GM10266 (cell line): ENCODE measurements around the gene BBS12.

Experiments
- DNase-seq: peaks from one replicate; pipeline ENCODE4 v3.0.0; 2012; ENCODE audit errors: extremely low spot score
- CTCF ChIP-seq: IDR thresholded peaks from 2 replicates; pipeline ENCODE4 v1.5.1; 2012; ENCODE audit warnings: mild to moderate bottlenecking, low read depth; ENCODE audit not compliant: control insufficient read depth, insufficient read depth; ENCODE audit errors: missing control alignments

Gene BBS12

GRCh38 chr4:122705009-122705408 lies 27.5 kb upstream of the BBS12 start:
- TF ChIP-seq CTCF = no peak

GRCh38 chr4:122705547-122706117 lies 26.9 kb upstream of the BBS12 start:
- no peak for DNase-seq
- TF ChIP-seq CTCF = no peak

More at GRCh38 chr4:122705009-122705408, 27.5 kb upstream of the BBS12 start:
- no peak for DNase-seq

GRCh38 chr4:122706511-122706910 lies 26.0 kb upstream of the BBS12 start:
- DNase-seq = no peak
- TF ChIP-seq CTCF = no peak

- no peak for DNase-seq
- no peak for TF ChIP-seq CTCF
Observed at GRCh38 chr4:122707497-122707896, 25.0 kb upstream of the BBS12 start.

GRCh38 chr4:122709236-122709635 lies 23.3 kb upstream of the BBS12 start:
- DNase-seq = no peak
- TF ChIP-seq CTCF = no peak

GRCh38 chr4:122710434-122711308 lies 21.8 kb upstream of the BBS12 start:
- TF ChIP-seq CTCF = no peak
- no peak for DNase-seq

GRCh38 chr4:122711919-122712318 lies 20.6 kb upstream of the BBS12 start:
- no peak for TF ChIP-seq CTCF
- no peak for DNase-seq
